HL-60/S4 treated with retinoic acid at 250 ng/mL for 4 days and 3 days (cell line): ENCODE measurements around the gene ADAMTS17.

Source experiments
- in situ Hi-C: fragments of 300-500 bp; cut with MboI; formaldehyde crosslinking; loops from 2 replicates; pipeline ENCODE4 v1.7.0; 2022; ENCODE audit warnings: low sequenced_read_pairs

The ADAMTS17 gene

GRCh38 chr15:100252779-100253417 is 88.9 kb downstream of the ADAMTS17 start:
- in situ Hi-C loops, result no loop called here

- in situ Hi-C loops, result no loop called here
Observed at GRCh38 chr15:100252359-100252758, 89.4 kb downstream of the ADAMTS17 start.

- in situ Hi-C loops, result no loop called here
Observed at GRCh38 chr15:100250176-100250800, 91.5 kb downstream of the ADAMTS17 start.

GRCh38 chr15:100249096-100249815 is 92.5 kb downstream of the ADAMTS17 start:
- in situ Hi-C loops, result no loop called here

- in situ Hi-C loops, result no loop called here
Observed at GRCh38 chr15:100248236-100248635, 93.5 kb downstream of the ADAMTS17 start.

GRCh38 chr15:100247228-100248225 is 94.2 kb downstream of the ADAMTS17 start:
- in situ Hi-C loops, result no loop called here

- in situ Hi-C loops, result no loop called here
Observed at GRCh38 chr15:100245855-100246254, 95.9 kb downstream of the ADAMTS17 start.

- in situ Hi-C loops, result no loop called here
Observed at GRCh38 chr15:100245487-100245820, 96.3 kb downstream of the ADAMTS17 start.

- in situ Hi-C loops, result no loop called here
Observed at GRCh38 chr15:100244796-100245486, 96.8 kb downstream of the ADAMTS17 start.

- in situ Hi-C loops, result no loop called here
Observed at GRCh38 chr15:100242989-100243388, 98.8 kb downstream of the ADAMTS17 start.

GRCh38 chr15:100241572-100242482 is 99.9 kb downstream of the ADAMTS17 start:
- in situ Hi-C loops, result no loop called here

- in situ Hi-C loops, result no loop called here
Observed at GRCh38 chr15:100236981-100237720, 104.6 kb downstream of the ADAMTS17 start.

GRCh38 chr15:100235030-100235617 is 106.7 kb downstream of the ADAMTS17 start:
- in situ Hi-C loops, result no loop called here

- in situ Hi-C loops, result no loop called here
Observed at GRCh38 chr15:100234158-100235029, 107.4 kb downstream of the ADAMTS17 start.

- in situ Hi-C loops, result no loop called here
Observed at GRCh38 chr15:100230784-100231183, 111.0 kb downstream of the ADAMTS17 start.

- in situ Hi-C loops, result no loop called here
Observed at GRCh38 chr15:100229181-100230163, 112.3 kb downstream of the ADAMTS17 start.
